NB4 (cell line): ENCODE measurements around the gene XRCC6.

ENCODE experiments used
- CTCF ChIP-seq: IDR thresholded peaks from one replicate; pipeline ENCODE4 v1.5.1; 2012; ENCODE audit warnings: low read depth, low read length
- MAX ChIP-seq: IDR thresholded peaks from 2 replicates; pipeline ENCODE4 v1.6.1; 2011; ENCODE audit warnings: low read depth, low read length
- MYC ChIP-seq: IDR thresholded peaks from 2 replicates; pipeline ENCODE4 v1.6.1; 2011; ENCODE audit warnings: low read depth, low read length

GRCh38 chr22:41636467-41636866 is 15.4 kb downstream of the XRCC6 start:
- TF ChIP-seq CTCF (no peak), MAX (no peak), MYC (no peak)
